ENCODE data around the gene TULP4.

The TULP4 gene

GRCh38 chr6:158366363-158366762 lies 54.1 kb downstream of the TULP4 start:
- H3K9ac ChIP-seq (ENCODE audit: low read length): no peak overlapping the region
- no peaks in the 10 kb centered on the region for H3K9me3 ChIP-seq (ENCODE audit: control insufficient read depth, low read length)
- DNase-seq (ENCODE audit: low read depth): no peak
- H3K36me3 ChIP-seq (ENCODE audit: control insufficient read depth, insufficient read depth, low read length, severe bottlenecking): no peaks in the 10 kb centered on the region
- H3K27me3 ChIP-seq (replicated peaks; ENCODE audit: control insufficient read depth, insufficient read depth, low read length): no peaks in the 10 kb centered on the region
- no peak overlapping the region for H3K4me3 ChIP-seq (ENCODE audit: low read length)
- peaks cover 8% of the 10 kb centered on the region for H3K4me1 ChIP-seq (ENCODE audit: control insufficient read depth, insufficient read depth, low read length)

- H3K9ac ChIP-seq (ENCODE audit: low read length): no peak overlapping the region
- H3K36me3 ChIP-seq (ENCODE audit: control insufficient read depth, insufficient read depth, low read length, severe bottlenecking): no peaks in the 10 kb centered on the region
- H3K4me1 ChIP-seq (ENCODE audit: control insufficient read depth, insufficient read depth, low read length): no peaks in the 10 kb centered on the region
- no peaks in the 10 kb centered on the region for H3K9me3 ChIP-seq (ENCODE audit: control insufficient read depth, low read length)
- no peak for DNase-seq (ENCODE audit: low read depth)
- no peaks in the 10 kb centered on the region for H3K27me3 ChIP-seq (replicated peaks; ENCODE audit: control insufficient read depth, insufficient read depth, low read length)
- H3K4me3 ChIP-seq (ENCODE audit: low read length): no peak overlapping the region
These were observed 55.6 kb downstream of the TULP4 start for GRCh38 chr6:158367816-158368215.

GRCh38 chr6:158369241-158369640 lies 57.0 kb downstream of the TULP4 start:
- Histone ChIP-seq H3K4me1 (ENCODE audit: control insufficient read depth, insufficient read depth, low read length) (no peaks in the 10 kb centered on the region), H3K27me3 (replicated peaks; ENCODE audit: control insufficient read depth, insufficient read depth, low read length) (no peaks in the 10 kb centered on the region), H3K36me3 (ENCODE audit: control insufficient read depth, insufficient read depth, low read length, severe bottlenecking) (no peaks in the 10 kb centered on the region), H3K9me3 (ENCODE audit: control insufficient read depth, low read length) (no peaks in the 10 kb centered on the region), H3K4me3 (ENCODE audit: low read length) (no peak overlapping the region), H3K9ac (ENCODE audit: low read length) (no peak overlapping the region)
- DNase-seq (ENCODE audit: low read depth): no peak

GRCh38 chr6:158370805-158371204 lies 58.5 kb downstream of the TULP4 start:
- Histone ChIP-seq H3K9me3 (ENCODE audit: control insufficient read depth, low read length) (no peaks in the 10 kb centered on the region), H3K4me3 (ENCODE audit: low read length) (no peak overlapping the region), H3K4me1 (ENCODE audit: control insufficient read depth, insufficient read depth, low read length) (no peaks in the 10 kb centered on the region), H3K27me3 (replicated peaks; ENCODE audit: control insufficient read depth, insufficient read depth, low read length) (no peaks in the 10 kb centered on the region), H3K9ac (ENCODE audit: low read length) (no peak overlapping the region), H3K36me3 (ENCODE audit: control insufficient read depth, insufficient read depth, low read length, severe bottlenecking) (no peaks in the 10 kb centered on the region)
- DNase-seq (ENCODE audit: low read depth): no peak

DNA sequence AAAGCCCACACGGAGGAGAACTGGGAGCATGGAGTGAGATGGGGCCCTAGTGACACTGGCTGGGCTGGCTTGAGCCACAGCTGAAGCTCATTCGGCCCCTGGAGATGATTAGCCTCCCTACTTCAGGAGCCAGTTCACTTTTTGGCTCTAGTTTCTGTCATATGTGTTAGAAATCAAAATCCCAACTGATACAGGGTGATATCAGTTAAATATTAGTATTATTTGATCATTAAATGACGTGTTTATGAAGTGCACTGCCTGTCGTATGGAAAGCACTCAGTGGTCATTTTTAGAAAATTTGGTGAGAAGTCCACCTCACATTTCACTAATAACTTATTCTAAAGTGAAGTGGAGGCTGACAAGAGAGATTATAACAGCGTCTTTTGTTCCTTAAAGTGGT lies 59.0 kb downstream of the TULP4 start:
- H3K9me3 ChIP-seq (ENCODE audit: control insufficient read depth, low read length): no peaks in the 10 kb centered on the region
- no peaks in the 10 kb centered on the region for H3K4me1 ChIP-seq (ENCODE audit: control insufficient read depth, insufficient read depth, low read length)
- H3K4me3 ChIP-seq (ENCODE audit: low read length): no peak overlapping the region
- H3K9ac ChIP-seq (ENCODE audit: low read length): no peak overlapping the region
- H3K27me3 ChIP-seq (replicated peaks; ENCODE audit: control insufficient read depth, insufficient read depth, low read length): no peaks in the 10 kb centered on the region
- no peaks in the 10 kb centered on the region for H3K36me3 ChIP-seq (ENCODE audit: control insufficient read depth, insufficient read depth, low read length, severe bottlenecking)
- DNase-seq (ENCODE audit: low read depth): no peak

- Histone ChIP-seq H3K27me3 (replicated peaks; ENCODE audit: control insufficient read depth, insufficient read depth, low read length) (no peaks in the 10 kb centered on the region), H3K9ac (ENCODE audit: low read length) (no peak overlapping the region), H3K9me3 (ENCODE audit: control insufficient read depth, low read length) (no peaks in the 10 kb centered on the region), H3K4me3 (ENCODE audit: low read length) (no peak overlapping the region), H3K36me3 (ENCODE audit: control insufficient read depth, insufficient read depth, low read length, severe bottlenecking) (no peaks in the 10 kb centered on the region), H3K4me1 (ENCODE audit: control insufficient read depth, insufficient read depth, low read length) (no peaks in the 10 kb centered on the region)
- DNase-seq (ENCODE audit: low read depth): no peak
These were observed 60.3 kb downstream of the TULP4 start for GRCh38 chr6:158372574-158372973.

DNA sequence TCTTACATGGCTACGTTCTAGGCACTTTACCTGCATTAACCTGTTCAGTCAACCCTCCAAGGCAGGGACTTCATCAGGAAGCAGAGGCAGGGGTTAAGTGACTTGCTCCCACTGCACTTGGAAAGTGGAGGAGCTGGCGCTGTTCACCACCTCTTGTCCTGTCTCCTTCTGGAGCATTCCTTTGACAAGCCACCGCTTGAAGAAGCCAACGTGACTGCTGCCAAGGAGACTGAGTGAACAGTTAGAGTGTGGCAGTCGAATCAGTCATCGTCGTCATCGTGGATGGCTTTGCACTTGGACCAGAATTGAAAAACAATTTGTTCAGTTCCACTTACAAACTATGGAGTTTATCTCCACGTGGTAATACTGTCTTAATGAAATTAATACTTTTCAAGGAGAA lies 60.9 kb downstream of the TULP4 start:
- Histone ChIP-seq H3K4me3 (ENCODE audit: low read length) (no peak overlapping the region), H3K36me3 (ENCODE audit: control insufficient read depth, insufficient read depth, low read length, severe bottlenecking) (no peaks in the 10 kb centered on the region), H3K9me3 (ENCODE audit: control insufficient read depth, low read length) (no peaks in the 10 kb centered on the region), H3K4me1 (ENCODE audit: control insufficient read depth, insufficient read depth, low read length) (no peaks in the 10 kb centered on the region), H3K27me3 (replicated peaks; ENCODE audit: control insufficient read depth, insufficient read depth, low read length) (no peaks in the 10 kb centered on the region), H3K9ac (ENCODE audit: low read length) (no peak overlapping the region)
- no peak for DNase-seq (ENCODE audit: low read depth)

- H3K4me1 ChIP-seq (ENCODE audit: control insufficient read depth, insufficient read depth, low read length): no peaks in the 10 kb centered on the region
- peak; percentile 22 for DNase-seq (ENCODE audit: low read depth)
- H3K27me3 ChIP-seq (replicated peaks; ENCODE audit: control insufficient read depth, insufficient read depth, low read length): no peaks in the 10 kb centered on the region
- H3K9me3 ChIP-seq (ENCODE audit: control insufficient read depth, low read length): no peaks in the 10 kb centered on the region
- no peaks in the 10 kb centered on the region for H3K36me3 ChIP-seq (ENCODE audit: control insufficient read depth, insufficient read depth, low read length, severe bottlenecking)
- no peak overlapping the region for H3K4me3 ChIP-seq (ENCODE audit: low read length)
- H3K9ac ChIP-seq (ENCODE audit: low read length): no peak overlapping the region
These were observed 61.8 kb downstream of the TULP4 start for GRCh38 chr6:158374020-158374419.

DNA sequence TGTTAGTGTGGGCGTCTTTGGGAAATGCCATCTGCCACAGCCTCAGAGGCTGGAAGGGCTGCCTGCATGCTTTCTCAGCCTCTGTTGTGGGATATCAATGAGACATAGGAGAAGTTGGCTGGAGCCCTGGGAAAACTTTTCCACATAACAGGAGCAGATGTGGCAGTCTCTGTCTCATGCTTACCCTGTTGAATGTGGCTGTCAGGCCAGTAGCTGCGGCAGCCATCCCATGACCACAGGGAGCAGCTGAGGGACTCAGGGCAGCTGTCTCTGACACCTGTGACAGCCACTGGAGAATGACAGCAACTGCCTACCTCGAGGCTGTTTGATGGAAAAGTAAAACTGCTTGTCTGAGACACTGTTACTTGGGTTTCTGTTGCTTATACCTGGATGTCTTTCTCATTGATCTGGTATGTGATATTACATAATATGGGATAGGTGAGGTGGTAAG lies 64.4 kb downstream of the TULP4 start:
- Histone ChIP-seq H3K36me3 (ENCODE audit: control insufficient read depth, insufficient read depth, low read length, severe bottlenecking) (no peaks in the 10 kb centered on the region), H3K9me3 (ENCODE audit: control insufficient read depth, low read length) (no peaks in the 10 kb centered on the region), H3K9ac (ENCODE audit: low read length) (no peak overlapping the region), H3K27me3 (replicated peaks; ENCODE audit: control insufficient read depth, insufficient read depth, low read length) (no peaks in the 10 kb centered on the region), H3K4me3 (ENCODE audit: low read length) (no peak overlapping the region), H3K4me1 (ENCODE audit: control insufficient read depth, insufficient read depth, low read length) (peaks cover 4% of the 10 kb centered on the region)
- DNase-seq (ENCODE audit: low read depth): peak; percentile 26

DNA sequence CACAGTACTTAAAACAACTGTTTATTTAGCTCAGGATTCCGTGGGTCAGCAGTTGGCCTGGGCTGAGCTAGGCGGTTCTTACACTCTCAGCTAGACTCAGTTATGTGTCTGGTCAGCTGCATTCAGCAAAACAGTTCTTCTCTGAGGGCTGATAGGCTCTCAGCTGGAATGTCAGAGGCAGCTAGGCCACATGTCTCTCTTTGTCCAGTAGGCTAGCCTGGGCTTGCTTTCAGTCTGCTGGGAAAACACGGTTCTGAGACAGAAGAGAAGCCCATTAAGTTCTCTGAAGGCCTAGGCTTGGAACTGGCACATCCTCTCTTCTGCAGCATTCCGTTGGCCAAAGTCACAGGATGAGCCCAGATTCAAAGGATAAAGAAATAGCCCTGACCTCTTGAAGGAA lies 65.6 kb downstream of the TULP4 start:
- Histone ChIP-seq H3K9me3 (ENCODE audit: control insufficient read depth, low read length) (no peaks in the 10 kb centered on the region), H3K36me3 (ENCODE audit: control insufficient read depth, insufficient read depth, low read length, severe bottlenecking) (no peaks in the 10 kb centered on the region), H3K27me3 (replicated peaks; ENCODE audit: control insufficient read depth, insufficient read depth, low read length) (no peaks in the 10 kb centered on the region), H3K4me1 (ENCODE audit: control insufficient read depth, insufficient read depth, low read length) (peaks cover 7% of the 10 kb centered on the region), H3K4me3 (ENCODE audit: low read length) (no peak overlapping the region), H3K9ac (ENCODE audit: low read length) (no peak overlapping the region)
- DNase-seq (ENCODE audit: low read depth): peak; percentile 33

- DNase-seq (ENCODE audit: low read depth): no peak
- H3K27me3 ChIP-seq (replicated peaks; ENCODE audit: control insufficient read depth, insufficient read depth, low read length): no peaks in the 10 kb centered on the region
These were observed 67.1 kb downstream of the TULP4 start for GRCh38 chr6:158379336-158379735.

GRCh38 chr6:158381214-158381613 lies 68.9 kb downstream of the TULP4 start:
- DNase-seq (ENCODE audit: low read depth): no peak
- Histone ChIP-seq H3K27me3 (replicated peaks; ENCODE audit: control insufficient read depth, insufficient read depth, low read length) (no peaks in the 10 kb centered on the region), H3K9me3 (ENCODE audit: control insufficient read depth, low read length) (no peaks in the 10 kb centered on the region), H3K36me3 (ENCODE audit: control insufficient read depth, insufficient read depth, low read length, severe bottlenecking) (no peaks in the 10 kb centered on the region), H3K4me3 (ENCODE audit: low read length) (no peak overlapping the region), H3K9ac (ENCODE audit: low read length) (no peak overlapping the region), H3K4me1 (ENCODE audit: control insufficient read depth, insufficient read depth, low read length) (peaks cover 7% of the 10 kb centered on the region)

More at GRCh38 chr6:158379336-158379735, 67.1 kb downstream of the TULP4 start:
- Histone ChIP-seq H3K4me1 (ENCODE audit: control insufficient read depth, insufficient read depth, low read length) (peaks cover 7% of the 10 kb centered on the region), H3K4me3 (ENCODE audit: low read length) (no peak overlapping the region), H3K9ac (ENCODE audit: low read length) (no peak overlapping the region), H3K9me3 (ENCODE audit: control insufficient read depth, low read length) (no peaks in the 10 kb centered on the region), H3K36me3 (ENCODE audit: control insufficient read depth, insufficient read depth, low read length, severe bottlenecking) (no peaks in the 10 kb centered on the region)

All from adipocyte (in vitro differentiated cells).